ENCODE results near the gene NDUFV2.

NDUFV2 gene

DNA sequence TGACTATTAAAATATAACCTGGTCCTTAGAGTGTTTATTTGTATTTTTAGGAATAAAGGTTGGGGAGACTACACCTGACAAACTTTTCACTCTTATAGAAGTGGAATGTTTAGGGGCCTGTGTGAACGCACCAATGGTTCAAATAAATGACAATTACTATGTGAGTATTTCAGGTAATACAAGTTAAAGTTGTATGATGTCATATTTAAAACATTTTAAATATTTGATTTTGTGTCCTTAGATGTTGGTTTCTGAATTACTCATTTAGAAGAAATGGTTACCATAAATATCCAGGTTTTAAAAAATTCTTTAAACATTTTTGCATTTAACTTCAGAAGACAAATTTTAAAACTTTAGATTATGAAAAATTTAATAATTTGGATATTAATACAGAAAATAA is 22.3 kb downstream of the NDUFV2 start:
- H3K4me3 ChIP-seq (ENCODE audit: low read depth, low read length), result no peak overlapping the region
- TF ChIP-seq, protein P1, sequence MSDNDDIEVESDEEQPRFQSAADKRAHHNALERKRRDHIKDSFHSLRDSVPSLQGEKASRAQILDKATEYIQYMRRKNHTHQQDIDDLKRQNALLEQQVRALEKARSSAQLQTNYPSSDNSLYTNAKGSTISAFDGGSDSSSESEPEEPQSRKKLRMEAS (IDR thresholded peaks at IDR 0.05; ENCODE audit: low read depth, low read length), result no peak
- TF ChIP-seq, protein P2, sequence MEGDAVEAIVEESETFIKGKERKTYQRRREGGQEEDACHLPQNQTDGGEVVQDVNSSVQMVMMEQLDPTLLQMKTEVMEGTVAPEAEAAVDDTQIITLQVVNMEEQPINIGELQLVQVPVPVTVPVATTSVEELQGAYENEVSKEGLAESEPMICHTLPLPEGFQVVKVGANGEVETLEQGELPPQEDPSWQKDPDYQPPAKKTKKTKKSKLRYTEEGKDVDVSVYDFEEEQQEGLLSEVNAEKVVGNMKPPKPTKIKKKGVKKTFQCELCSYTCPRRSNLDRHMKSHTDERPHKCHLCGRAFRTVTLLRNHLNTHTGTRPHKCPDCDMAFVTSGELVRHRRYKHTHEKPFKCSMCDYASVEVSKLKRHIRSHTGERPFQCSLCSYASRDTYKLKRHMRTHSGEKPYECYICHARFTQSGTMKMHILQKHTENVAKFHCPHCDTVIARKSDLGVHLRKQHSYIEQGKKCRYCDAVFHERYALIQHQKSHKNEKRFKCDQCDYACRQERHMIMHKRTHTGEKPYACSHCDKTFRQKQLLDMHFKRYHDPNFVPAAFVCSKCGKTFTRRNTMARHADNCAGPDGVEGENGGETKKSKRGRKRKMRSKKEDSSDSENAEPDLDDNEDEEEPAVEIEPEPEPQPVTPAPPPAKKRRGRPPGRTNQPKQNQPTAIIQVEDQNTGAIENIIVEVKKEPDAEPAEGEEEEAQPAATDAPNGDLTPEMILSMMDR (IDR thresholded peaks at IDR 0.05; ENCODE audit: low read depth, low read length), result no peak
- no peak for TF ChIP-seq POLR2A (IDR thresholded peaks at IDR 0.05; ENCODE audit: extremely low read depth, insufficient read length)
- no peak for TF ChIP-seq MYC (IDR thresholded peaks at IDR 0.05; ENCODE audit: low read depth, low read length)

DNA sequence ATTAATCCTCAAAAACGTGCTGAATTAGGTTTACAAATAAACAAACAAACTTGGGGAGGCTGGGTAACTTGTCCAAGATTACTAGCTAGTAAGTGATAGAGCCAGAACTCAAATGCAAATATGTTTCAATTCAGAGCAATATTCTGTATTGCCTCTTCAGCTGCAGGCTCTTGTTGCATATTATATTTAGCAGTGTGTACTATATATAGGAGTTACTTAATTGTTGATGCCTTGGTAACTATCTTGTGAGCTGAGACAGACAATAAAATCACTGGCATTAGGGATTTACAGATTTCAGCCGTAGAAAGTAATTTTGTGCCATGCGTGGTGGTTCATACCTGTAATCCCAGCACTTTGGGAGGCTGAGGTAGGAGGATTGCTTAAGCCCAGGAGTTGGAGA is 23.8 kb downstream of the NDUFV2 start:
- H3K4me3 ChIP-seq (ENCODE audit: low read depth, low read length), result no peak overlapping the region
- TF ChIP-seq MYC (IDR thresholded peaks at IDR 0.05; ENCODE audit: low read depth, low read length) (no peak), POLR2A (IDR thresholded peaks at IDR 0.05; ENCODE audit: extremely low read depth, insufficient read length) (no peak)
- TF ChIP-seq, protein P2 (IDR thresholded peaks at IDR 0.05; ENCODE audit: low read depth, low read length), result no peak
- TF ChIP-seq, protein P1 (IDR thresholded peaks at IDR 0.05; ENCODE audit: low read depth, low read length), result no peak
- DNase-seq (ENCODE audit: low read depth), result no peak

More for the DNA sequence above, 22.3 kb downstream of the NDUFV2 start:
- DNase-seq (ENCODE audit: low read depth), result no peak

DNA sequence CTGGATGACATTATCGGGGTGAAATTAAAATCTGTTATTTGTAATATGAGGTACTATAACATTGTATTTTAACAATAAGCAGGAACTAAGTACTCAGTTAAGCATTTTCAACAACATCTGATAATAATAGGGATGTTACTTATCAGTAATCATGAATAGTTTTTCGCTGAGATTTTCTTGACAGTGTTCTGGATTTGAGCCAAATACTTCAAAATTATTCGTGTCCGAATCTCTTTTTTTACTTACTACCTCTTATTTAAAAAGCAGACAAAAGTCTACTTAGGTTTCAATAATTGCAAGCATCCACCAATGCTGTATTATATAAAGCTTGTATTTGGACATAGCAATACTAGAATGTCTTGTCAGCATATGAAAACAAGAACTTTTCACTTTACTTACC is 27.7 kb downstream of the NDUFV2 start:
- no peak for DNase-seq (ENCODE audit: low read depth)
- H3K4me3 ChIP-seq (ENCODE audit: low read depth, low read length), result no peak overlapping the region
- TF ChIP-seq, protein P2 (IDR thresholded peaks at IDR 0.05; ENCODE audit: low read depth, low read length), result no peak
- TF ChIP-seq POLR2A (IDR thresholded peaks at IDR 0.05; ENCODE audit: extremely low read depth, insufficient read length) (no peak), MYC (IDR thresholded peaks at IDR 0.05; ENCODE audit: low read depth, low read length) (no peak)
- TF ChIP-seq, protein P1 (IDR thresholded peaks at IDR 0.05; ENCODE audit: low read depth, low read length), result no peak

DNA sequence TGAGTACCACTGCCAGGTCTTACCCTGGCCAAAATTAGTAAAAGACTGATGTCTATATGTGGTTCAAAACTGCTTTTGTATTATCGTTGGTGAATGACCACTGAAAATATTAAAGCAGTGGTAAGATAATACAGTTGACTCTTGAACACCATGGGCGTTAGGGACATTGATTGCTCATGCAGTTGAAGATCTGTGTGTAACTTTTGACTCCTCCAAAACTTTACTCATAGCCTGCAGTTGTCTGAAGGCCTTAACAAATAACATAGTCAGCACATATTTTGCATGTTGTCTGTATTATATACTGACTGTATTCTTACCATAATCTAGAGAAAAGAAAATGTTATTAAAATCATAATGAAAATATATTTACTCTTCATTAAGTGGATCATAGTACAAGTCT is 28.3 kb downstream of the NDUFV2 start:
- no peak for DNase-seq (ENCODE audit: low read depth)
- TF ChIP-seq, protein P1 (IDR thresholded peaks at IDR 0.05; ENCODE audit: low read depth, low read length), result no peak
- TF ChIP-seq MYC (IDR thresholded peaks at IDR 0.05; ENCODE audit: low read depth, low read length), result no peak
- TF ChIP-seq, protein P2 (IDR thresholded peaks at IDR 0.05; ENCODE audit: low read depth, low read length), result no peak
- no peak for TF ChIP-seq POLR2A (IDR thresholded peaks at IDR 0.05; ENCODE audit: extremely low read depth, insufficient read length)
- H3K4me3 ChIP-seq (ENCODE audit: low read depth, low read length), result no peak overlapping the region

DNA sequence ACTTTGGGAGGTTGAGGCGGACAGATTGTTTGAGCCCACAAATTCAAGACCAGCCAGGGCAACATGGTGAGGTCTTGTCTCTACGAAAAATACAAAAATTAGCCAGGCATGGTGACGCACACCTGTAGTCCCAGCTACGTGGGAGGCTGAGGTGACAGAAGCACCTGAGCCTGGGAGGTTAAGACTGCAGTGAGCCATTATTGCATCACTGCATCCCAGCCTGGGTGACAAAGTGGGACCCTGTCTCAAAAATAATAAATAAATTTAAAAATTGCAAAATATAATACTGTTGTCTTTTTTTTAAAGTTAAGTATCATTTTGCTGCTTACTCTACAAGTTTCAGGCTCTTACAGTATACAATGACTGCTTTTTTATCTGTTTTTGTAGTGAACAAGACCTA is 30.1 kb downstream of the NDUFV2 start:
- TF ChIP-seq POLR2A (IDR thresholded peaks at IDR 0.05; ENCODE audit: extremely low read depth, insufficient read length) (no peak), MYC (IDR thresholded peaks at IDR 0.05; ENCODE audit: low read depth, low read length) (no peak)
- TF ChIP-seq, protein P1 (IDR thresholded peaks at IDR 0.05; ENCODE audit: low read depth, low read length), result no peak
- TF ChIP-seq, protein P2 (IDR thresholded peaks at IDR 0.05; ENCODE audit: low read depth, low read length), result no peak
- no peak for DNase-seq (ENCODE audit: low read depth)
- H3K4me3 ChIP-seq (ENCODE audit: low read depth, low read length), result no peak overlapping the region

Data from NB4 (cell line).